ENCODE data around the gene CRYAB.
"Not testable (repeated sequence)": the region's sequence is repeated elsewhere in the genome, so short reads cannot be mapped to it uniquely, and the experiment has no call there.

CRYAB gene

DNA sequence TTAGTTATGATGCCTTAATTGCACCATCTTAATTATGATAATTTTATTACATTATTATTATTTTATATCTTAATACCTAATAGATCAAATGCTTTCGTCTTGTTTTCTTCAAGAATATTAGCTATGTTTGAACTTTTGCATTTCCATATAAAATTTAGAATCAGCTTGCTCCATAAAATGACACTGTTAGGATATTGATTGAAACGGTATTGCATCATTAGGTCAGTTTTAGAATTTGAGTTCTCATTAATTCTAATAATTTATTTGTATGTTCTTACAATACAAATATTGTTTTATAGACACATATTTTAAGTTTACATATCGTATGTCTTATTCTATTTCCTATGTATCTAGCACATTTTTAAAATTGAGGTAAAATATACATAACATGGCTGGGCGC lies 25.5 kb downstream of the CRYAB start:
- Histone ChIP-seq H3K27me3 (ENCODE audit: insufficient read depth, poor library complexity, severe bottlenecking) (no peaks in the 10 kb centered on the region), H3K27ac (replicated peaks) (no peak overlapping the region), H3K4me3 (replicated peaks; ENCODE audit: insufficient read depth, low read length) (no peak overlapping the region)
- TF ChIP-seq GABPA (IDR thresholded peaks at IDR 0.05; ENCODE audit: low read depth), result no peak
- TF ChIP-seq, protein P1, sequence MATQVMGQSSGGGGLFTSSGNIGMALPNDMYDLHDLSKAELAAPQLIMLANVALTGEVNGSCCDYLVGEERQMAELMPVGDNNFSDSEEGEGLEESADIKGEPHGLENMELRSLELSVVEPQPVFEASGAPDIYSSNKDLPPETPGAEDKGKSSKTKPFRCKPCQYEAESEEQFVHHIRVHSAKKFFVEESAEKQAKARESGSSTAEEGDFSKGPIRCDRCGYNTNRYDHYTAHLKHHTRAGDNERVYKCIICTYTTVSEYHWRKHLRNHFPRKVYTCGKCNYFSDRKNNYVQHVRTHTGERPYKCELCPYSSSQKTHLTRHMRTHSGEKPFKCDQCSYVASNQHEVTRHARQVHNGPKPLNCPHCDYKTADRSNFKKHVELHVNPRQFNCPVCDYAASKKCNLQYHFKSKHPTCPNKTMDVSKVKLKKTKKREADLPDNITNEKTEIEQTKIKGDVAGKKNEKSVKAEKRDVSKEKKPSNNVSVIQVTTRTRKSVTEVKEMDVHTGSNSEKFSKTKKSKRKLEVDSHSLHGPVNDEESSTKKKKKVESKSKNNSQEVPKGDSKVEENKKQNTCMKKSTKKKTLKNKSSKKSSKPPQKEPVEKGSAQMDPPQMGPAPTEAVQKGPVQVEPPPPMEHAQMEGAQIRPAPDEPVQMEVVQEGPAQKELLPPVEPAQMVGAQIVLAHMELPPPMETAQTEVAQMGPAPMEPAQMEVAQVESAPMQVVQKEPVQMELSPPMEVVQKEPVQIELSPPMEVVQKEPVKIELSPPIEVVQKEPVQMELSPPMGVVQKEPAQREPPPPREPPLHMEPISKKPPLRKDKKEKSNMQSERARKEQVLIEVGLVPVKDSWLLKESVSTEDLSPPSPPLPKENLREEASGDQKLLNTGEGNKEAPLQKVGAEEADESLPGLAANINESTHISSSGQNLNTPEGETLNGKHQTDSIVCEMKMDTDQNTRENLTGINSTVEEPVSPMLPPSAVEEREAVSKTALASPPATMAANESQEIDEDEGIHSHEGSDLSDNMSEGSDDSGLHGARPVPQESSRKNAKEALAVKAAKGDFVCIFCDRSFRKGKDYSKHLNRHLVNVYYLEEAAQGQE (IDR thresholded peaks at IDR 0.05; ENCODE audit: insufficient replicate concordance, low read depth), result no peak
- TF ChIP-seq POLR2AphosphoS5 (IDR thresholded peaks at IDR 0.05; ENCODE audit: low read depth), result no peak
- TF ChIP-seq, protein P2, sequence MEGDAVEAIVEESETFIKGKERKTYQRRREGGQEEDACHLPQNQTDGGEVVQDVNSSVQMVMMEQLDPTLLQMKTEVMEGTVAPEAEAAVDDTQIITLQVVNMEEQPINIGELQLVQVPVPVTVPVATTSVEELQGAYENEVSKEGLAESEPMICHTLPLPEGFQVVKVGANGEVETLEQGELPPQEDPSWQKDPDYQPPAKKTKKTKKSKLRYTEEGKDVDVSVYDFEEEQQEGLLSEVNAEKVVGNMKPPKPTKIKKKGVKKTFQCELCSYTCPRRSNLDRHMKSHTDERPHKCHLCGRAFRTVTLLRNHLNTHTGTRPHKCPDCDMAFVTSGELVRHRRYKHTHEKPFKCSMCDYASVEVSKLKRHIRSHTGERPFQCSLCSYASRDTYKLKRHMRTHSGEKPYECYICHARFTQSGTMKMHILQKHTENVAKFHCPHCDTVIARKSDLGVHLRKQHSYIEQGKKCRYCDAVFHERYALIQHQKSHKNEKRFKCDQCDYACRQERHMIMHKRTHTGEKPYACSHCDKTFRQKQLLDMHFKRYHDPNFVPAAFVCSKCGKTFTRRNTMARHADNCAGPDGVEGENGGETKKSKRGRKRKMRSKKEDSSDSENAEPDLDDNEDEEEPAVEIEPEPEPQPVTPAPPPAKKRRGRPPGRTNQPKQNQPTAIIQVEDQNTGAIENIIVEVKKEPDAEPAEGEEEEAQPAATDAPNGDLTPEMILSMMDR (IDR thresholded peaks at IDR 0.05; ENCODE audit: insufficient read depth, low read length), result no peak
- TF ChIP-seq SPI1 (IDR thresholded peaks at IDR 0.05; ENCODE audit: borderline replicate concordance, low read depth), result no peak
- no peak for DNase-seq (ENCODE audit: low read depth in 1 of 2, low spot score in 1 of 2)

DNA sequence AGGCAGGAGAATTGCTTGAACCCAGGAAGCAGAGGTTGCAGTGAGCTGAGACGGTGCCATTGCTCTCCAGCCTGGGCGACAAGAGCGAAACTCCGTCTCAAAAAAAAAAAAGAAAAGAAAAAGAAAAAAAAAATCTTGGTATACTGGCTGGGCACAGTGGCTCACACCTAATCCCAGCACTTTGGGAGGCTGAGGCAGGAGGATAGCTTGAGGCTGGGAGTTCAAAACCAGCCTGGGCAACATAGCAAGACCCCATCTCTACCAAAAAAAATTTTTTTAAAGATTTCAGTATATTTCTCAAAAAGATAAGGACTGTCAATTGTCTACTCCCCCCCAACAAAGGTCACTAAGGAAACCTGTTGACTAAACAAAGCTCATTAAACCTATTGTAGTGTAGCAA lies 26.5 kb downstream of the CRYAB start:
- H3K27me3 ChIP-seq (ENCODE audit: insufficient read depth, poor library complexity, severe bottlenecking); H3K27ac ChIP-seq (replicated peaks); H3K4me3 ChIP-seq (replicated peaks; ENCODE audit: insufficient read depth, low read length); DNase-seq (ENCODE audit: low read depth in 1 of 2, low spot score in 1 of 2): not testable (repeated sequence)

DNA sequence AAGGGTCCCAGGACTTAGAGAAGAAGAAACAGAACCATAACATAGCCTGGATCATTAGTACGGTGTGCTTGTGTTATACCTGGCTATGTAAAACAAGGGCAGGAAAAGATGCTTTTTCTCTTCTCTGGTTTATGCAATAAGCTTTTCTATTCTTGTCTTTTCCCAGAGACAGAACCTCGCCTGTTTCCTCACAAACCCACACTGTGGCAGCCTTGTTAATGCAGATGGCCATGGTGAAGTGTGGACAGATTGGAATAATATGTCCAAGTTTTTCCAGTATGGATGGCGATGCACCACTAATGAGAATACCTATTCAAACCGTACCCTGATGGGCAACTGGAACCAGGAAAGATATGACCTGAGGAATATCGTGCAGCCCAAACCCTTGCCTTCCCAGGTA lies 29.4 kb downstream of the CRYAB start:
- no peaks in the 10 kb centered on the region for H3K27me3 ChIP-seq (ENCODE audit: insufficient read depth, poor library complexity, severe bottlenecking)
- no peak overlapping the region for H3K4me3 ChIP-seq (replicated peaks; ENCODE audit: insufficient read depth, low read length)
- no peak overlapping the region for H3K27ac ChIP-seq (replicated peaks)
- no peak for TF ChIP-seq POLR2AphosphoS5 (IDR thresholded peaks at IDR 0.05; ENCODE audit: low read depth)
- TF ChIP-seq, protein P1 (IDR thresholded peaks at IDR 0.05; ENCODE audit: insufficient replicate concordance, low read depth), result no peak
- TF ChIP-seq, protein P2 (IDR thresholded peaks at IDR 0.05; ENCODE audit: insufficient read depth, low read length), result no peak
- TF ChIP-seq GABPA (IDR thresholded peaks at IDR 0.05; ENCODE audit: low read depth), result no peak
- no peak for TF ChIP-seq SPI1 (IDR thresholded peaks at IDR 0.05; ENCODE audit: borderline replicate concordance, low read depth)
- no peak for DNase-seq (ENCODE audit: low read depth in 1 of 2, low spot score in 1 of 2)

DNA sequence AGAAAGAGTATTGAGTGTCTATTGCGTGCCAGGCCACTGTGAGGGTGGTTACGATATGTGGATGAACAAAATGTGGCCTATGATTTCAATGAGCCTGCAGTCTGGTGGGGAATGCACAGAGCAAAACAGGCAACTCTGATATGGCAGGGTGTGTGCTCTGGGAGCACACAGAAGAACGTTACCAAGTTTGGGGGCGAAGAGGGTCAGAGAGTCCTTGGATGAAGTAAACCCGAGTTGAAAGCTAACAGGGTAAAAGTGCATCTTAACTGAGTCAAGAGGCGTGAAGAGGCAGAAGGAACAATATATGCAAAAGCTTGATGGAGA lies 32.0 kb downstream of the CRYAB start:
- Histone ChIP-seq H3K4me3 (replicated peaks; ENCODE audit: insufficient read depth, low read length) (peak overlapping the region; percentile 71), H3K27me3 (ENCODE audit: insufficient read depth, poor library complexity, severe bottlenecking) (no peaks in the 10 kb centered on the region), H3K27ac (replicated peaks) (peak overlapping the region; percentile 93)
- TF ChIP-seq SPI1 (IDR thresholded peaks at IDR 0.05; ENCODE audit: borderline replicate concordance, low read depth) (no peak), GABPA (IDR thresholded peaks at IDR 0.05; ENCODE audit: low read depth) (no peak), POLR2AphosphoS5 (IDR thresholded peaks at IDR 0.05; ENCODE audit: low read depth) (no peak)
- TF ChIP-seq, protein P2 (IDR thresholded peaks at IDR 0.05; ENCODE audit: insufficient read depth, low read length), result no peak
- TF ChIP-seq, protein P1 (IDR thresholded peaks at IDR 0.05; ENCODE audit: insufficient replicate concordance, low read depth), result no peak
- no peak for DNase-seq (ENCODE audit: low read depth in 1 of 2, low spot score in 1 of 2)
